ENCODE measurements around the gene GMDS.

Gene GMDS

GRCh38 chr6:1587546-1587945, 657.9 kb downstream of the GMDS start:
- Histone ChIP-seq H4K20me1 (ENCODE audit: insufficient read depth, low read length) (no peaks in the 10 kb centered on the region), H3K9me3 (ENCODE audit: insufficient read depth, low read length) (no peaks in the 10 kb centered on the region), H3K4me1 (ENCODE audit: low read length) (no peaks in the 10 kb centered on the region), H3K36me3 (replicated peaks; ENCODE audit: low read depth, low read length) (no peaks in the 10 kb centered on the region), H3K79me2 (ENCODE audit: low read length) (no peaks in the 10 kb centered on the region), H2AFZ (ENCODE audit: low read depth, low read length) (no peak overlapping the region), H3K27ac (ENCODE audit: low read length) (no peak overlapping the region), H3K4me3 (ENCODE audit: low read length) (no peak overlapping the region), H3K27me3 (ENCODE audit: low read depth, low read length) (no peaks in the 10 kb centered on the region), H3K4me2 (ENCODE audit: low read length) (no peak overlapping the region), H3K9ac (ENCODE audit: low read length) (no peak overlapping the region)
- no peak for TF ChIP-seq EZH2phosphoT487 (IDR thresholded peaks at IDR 0.05; ENCODE audit: low read depth)
- TF ChIP-seq, protein P1, sequence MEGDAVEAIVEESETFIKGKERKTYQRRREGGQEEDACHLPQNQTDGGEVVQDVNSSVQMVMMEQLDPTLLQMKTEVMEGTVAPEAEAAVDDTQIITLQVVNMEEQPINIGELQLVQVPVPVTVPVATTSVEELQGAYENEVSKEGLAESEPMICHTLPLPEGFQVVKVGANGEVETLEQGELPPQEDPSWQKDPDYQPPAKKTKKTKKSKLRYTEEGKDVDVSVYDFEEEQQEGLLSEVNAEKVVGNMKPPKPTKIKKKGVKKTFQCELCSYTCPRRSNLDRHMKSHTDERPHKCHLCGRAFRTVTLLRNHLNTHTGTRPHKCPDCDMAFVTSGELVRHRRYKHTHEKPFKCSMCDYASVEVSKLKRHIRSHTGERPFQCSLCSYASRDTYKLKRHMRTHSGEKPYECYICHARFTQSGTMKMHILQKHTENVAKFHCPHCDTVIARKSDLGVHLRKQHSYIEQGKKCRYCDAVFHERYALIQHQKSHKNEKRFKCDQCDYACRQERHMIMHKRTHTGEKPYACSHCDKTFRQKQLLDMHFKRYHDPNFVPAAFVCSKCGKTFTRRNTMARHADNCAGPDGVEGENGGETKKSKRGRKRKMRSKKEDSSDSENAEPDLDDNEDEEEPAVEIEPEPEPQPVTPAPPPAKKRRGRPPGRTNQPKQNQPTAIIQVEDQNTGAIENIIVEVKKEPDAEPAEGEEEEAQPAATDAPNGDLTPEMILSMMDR (IDR thresholded peaks at IDR 0.05; ENCODE audit: low read depth, low read length), result no peak

- Histone ChIP-seq H3K27ac (ENCODE audit: low read length) (no peak overlapping the region), H3K36me3 (replicated peaks; ENCODE audit: low read depth, low read length) (no peaks in the 10 kb centered on the region), H3K27me3 (ENCODE audit: low read depth, low read length) (no peaks in the 10 kb centered on the region), H3K4me3 (ENCODE audit: low read length) (no peak overlapping the region), H2AFZ (ENCODE audit: low read depth, low read length) (no peak overlapping the region), H4K20me1 (ENCODE audit: insufficient read depth, low read length) (no peaks in the 10 kb centered on the region), H3K9ac (ENCODE audit: low read length) (no peak overlapping the region), H3K4me2 (ENCODE audit: low read length) (no peak overlapping the region), H3K79me2 (ENCODE audit: low read length) (no peaks in the 10 kb centered on the region), H3K4me1 (ENCODE audit: low read length) (no peaks in the 10 kb centered on the region), H3K9me3 (ENCODE audit: insufficient read depth, low read length) (no peaks in the 10 kb centered on the region)
- TF ChIP-seq EZH2phosphoT487 (IDR thresholded peaks at IDR 0.05; ENCODE audit: low read depth), result no peak
- TF ChIP-seq, protein P1 (IDR thresholded peaks at IDR 0.05; ENCODE audit: low read depth, low read length), result no peak
Measured at GRCh38 chr6:1586861-1587450, 658.4 kb downstream of the GMDS start.

GRCh38 chr6:1586256-1586655, 659.1 kb downstream of the GMDS start:
- Histone ChIP-seq H3K9ac (ENCODE audit: low read length) (no peak overlapping the region), H3K9me3 (ENCODE audit: insufficient read depth, low read length) (no peaks in the 10 kb centered on the region), H3K4me3 (ENCODE audit: low read length) (no peak overlapping the region), H3K27me3 (ENCODE audit: low read depth, low read length) (no peaks in the 10 kb centered on the region), H3K79me2 (ENCODE audit: low read length) (no peaks in the 10 kb centered on the region), H4K20me1 (ENCODE audit: insufficient read depth, low read length) (no peaks in the 10 kb centered on the region), H2AFZ (ENCODE audit: low read depth, low read length) (no peak overlapping the region), H3K4me1 (ENCODE audit: low read length) (no peaks in the 10 kb centered on the region), H3K27ac (ENCODE audit: low read length) (no peak overlapping the region), H3K36me3 (replicated peaks; ENCODE audit: low read depth, low read length) (no peaks in the 10 kb centered on the region), H3K4me2 (ENCODE audit: low read length) (no peak overlapping the region)
- TF ChIP-seq, protein P1 (IDR thresholded peaks at IDR 0.05; ENCODE audit: low read depth, low read length), result no peak
- TF ChIP-seq EZH2phosphoT487 (IDR thresholded peaks at IDR 0.05; ENCODE audit: low read depth), result no peak

DNA sequence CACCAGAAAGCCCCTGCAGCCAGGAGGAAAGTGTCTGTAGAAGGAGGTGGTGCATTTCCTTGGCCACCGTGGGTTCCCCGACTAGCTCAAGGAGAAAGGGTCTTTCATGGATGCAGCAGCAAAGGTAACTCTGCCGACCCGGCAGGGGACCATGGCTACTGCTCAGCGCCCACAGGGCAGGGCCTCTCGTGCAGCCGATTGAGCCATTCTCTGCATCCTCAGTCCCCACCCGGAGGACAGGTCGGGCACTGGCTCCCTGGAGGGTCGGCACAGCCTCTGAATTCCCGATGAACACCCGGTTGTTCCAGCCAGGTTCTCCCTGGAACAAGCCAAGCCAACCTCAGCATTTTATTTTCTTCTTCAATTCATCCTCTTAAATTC, 659.7 kb downstream of the GMDS start:
- Histone ChIP-seq H4K20me1 (ENCODE audit: insufficient read depth, low read length) (no peaks in the 10 kb centered on the region), H3K79me2 (ENCODE audit: low read length) (no peaks in the 10 kb centered on the region), H3K4me2 (ENCODE audit: low read length) (no peak overlapping the region), H3K27me3 (ENCODE audit: low read depth, low read length) (no peaks in the 10 kb centered on the region), H2AFZ (ENCODE audit: low read depth, low read length) (no peak overlapping the region), H3K4me1 (ENCODE audit: low read length) (no peaks in the 10 kb centered on the region), H3K9me3 (ENCODE audit: insufficient read depth, low read length) (no peaks in the 10 kb centered on the region), H3K9ac (ENCODE audit: low read length) (no peak overlapping the region), H3K27ac (ENCODE audit: low read length) (no peak overlapping the region), H3K4me3 (ENCODE audit: low read length) (no peak overlapping the region), H3K36me3 (replicated peaks; ENCODE audit: low read depth, low read length) (no peaks in the 10 kb centered on the region)
- no peak for TF ChIP-seq EZH2phosphoT487 (IDR thresholded peaks at IDR 0.05; ENCODE audit: low read depth)
- TF ChIP-seq, protein P1 (IDR thresholded peaks at IDR 0.05; ENCODE audit: low read depth, low read length), result no peak

Measured in OCI-LY3 (cell line).